COLO668 (cell line): ENCODE data around the gene CTNNA1.
"Not testable (repeated sequence)": the region's sequence is repeated elsewhere in the genome, so short reads cannot be mapped to it uniquely, and the experiment has no call there.

ENCODE experiments used
- DNase-seq: peaks from one replicate; lab custom pipeline; 2025; ENCODE audit not compliant: unreplicated experiment; lab: John Stamatoyannopoulos, UW

Gene CTNNA1

GRCh38 chr5:138722544-138723177, 30.6 kb upstream of the CTNNA1 start:
- DNase-seq: no peak

- DNase-seq: no peak
These were observed 28.6 kb upstream of the CTNNA1 start for GRCh38 chr5:138724470-138725146.

DNA sequence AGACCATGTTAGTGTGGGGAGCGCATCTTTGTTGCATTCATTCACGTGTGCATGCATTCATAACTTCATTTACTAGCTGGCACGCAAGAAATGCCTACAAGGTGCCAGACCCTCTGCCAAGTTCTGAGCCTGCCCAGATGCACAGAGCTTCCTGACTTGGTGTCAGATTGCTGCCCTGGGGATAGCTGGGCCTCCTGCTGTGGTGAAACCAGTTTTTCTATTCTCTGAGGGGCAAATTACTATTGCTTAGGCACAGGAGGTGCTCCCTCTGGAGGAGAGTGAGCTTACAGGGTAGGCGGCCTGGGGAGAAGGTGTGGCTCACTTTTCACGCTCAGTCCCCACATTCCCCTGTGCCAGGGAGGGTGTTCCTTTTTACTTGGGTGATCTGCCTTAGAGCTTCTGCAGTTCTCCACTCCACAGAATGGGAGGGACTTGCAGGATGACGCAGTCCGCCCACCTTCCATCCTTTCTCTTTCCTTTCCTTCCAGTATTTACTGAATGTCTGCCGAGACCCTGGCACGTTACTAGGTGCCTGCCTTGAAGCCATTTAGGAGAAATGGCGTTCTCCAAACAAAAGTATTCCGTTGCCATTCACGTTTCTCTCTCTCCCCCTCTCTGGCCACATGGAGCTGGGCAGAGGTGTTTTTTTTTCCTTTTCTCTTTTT, 27.9 kb upstream of the CTNNA1 start:
- no peak for DNase-seq

GRCh38 chr5:138725818-138726416, 27.3 kb upstream of the CTNNA1 start:
- DNase-seq: no peak

- no peak for DNase-seq
These were observed 26.4 kb upstream of the CTNNA1 start for GRCh38 chr5:138726848-138727247.

DNA sequence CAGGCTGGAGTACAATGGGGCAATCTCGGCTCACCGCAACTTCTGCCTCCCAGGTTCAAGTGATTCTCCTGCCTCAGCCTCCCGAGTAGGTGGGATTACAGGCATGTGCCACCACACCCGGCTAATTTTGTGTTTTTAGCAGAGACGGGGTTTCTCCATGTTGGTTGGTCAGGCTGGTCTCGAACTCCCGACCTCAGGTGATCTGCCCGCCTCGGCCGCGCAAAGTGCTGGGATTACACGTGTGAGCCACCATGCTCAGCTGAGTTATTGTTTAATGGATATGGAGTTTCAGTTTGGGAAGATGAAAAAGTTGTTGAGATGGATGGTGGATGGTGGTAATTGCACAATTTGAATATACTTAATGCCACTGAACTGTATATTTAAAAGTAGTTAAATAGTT, 22.7 kb upstream of the CTNNA1 start:
- not testable (repeated sequence) for DNase-seq

DNA sequence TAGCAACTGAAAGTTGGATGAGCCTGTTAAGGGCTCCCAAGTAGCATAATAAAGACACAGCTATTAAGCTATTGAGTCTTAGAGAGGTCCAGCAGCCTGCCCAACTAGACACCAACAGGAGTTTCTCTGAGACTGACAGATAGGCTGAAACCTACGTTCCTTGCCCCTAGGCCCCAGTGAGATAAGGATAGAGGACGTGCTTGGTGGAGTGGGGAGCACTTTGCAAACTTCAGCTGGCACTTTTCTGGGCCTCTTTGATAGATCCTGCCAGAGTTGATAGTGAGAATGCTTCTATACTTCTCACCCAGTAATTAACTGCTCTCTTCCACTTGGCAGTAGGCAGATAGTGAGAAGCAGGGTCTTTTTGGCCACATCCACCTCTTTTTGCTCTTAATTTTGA, 20.8 kb upstream of the CTNNA1 start:
- no peak for DNase-seq

DNA sequence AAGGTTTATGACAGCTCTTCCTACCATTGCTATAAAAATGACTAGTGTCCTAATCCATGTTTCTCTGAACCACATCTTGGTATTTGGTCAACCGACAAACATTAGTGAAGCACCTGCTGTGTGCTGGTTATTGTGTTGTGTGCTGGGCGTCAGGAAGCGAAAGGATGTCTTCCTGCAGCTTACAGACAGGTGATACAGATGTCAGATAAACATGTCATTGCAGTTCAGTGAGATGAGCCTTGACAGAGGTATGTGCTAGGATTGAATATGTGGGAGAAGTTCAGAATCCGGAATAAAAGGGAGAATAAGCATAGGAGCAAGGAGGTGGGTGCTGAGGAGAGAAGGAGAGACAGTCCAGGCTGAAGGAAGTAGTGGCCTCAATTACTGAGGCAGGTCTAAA, 20.3 kb upstream of the CTNNA1 start:
- no peak for DNase-seq

- no peak for DNase-seq
These were observed 19.7 kb upstream of the CTNNA1 start for GRCh38 chr5:138733509-138733908.

DNA sequence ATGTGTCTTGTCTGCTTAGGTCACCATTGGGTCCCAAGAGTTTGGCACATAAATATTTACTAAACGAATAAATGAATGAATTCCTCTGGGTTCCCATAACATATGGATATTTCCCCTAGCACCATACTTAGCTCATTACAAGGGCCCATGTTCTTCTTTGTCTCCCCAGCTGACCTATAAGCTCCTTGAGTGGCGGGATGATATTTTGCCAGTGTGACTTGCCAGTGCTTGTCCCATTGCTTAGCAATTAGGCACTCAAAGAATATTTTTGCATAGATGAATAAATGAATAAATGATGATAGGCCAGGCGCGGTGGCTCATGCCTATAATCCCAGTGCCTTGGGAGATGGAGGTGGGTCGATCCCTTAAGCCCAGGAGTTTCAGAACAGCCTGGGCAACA, 16.9 kb upstream of the CTNNA1 start:
- DNase-seq: no peak

DNA sequence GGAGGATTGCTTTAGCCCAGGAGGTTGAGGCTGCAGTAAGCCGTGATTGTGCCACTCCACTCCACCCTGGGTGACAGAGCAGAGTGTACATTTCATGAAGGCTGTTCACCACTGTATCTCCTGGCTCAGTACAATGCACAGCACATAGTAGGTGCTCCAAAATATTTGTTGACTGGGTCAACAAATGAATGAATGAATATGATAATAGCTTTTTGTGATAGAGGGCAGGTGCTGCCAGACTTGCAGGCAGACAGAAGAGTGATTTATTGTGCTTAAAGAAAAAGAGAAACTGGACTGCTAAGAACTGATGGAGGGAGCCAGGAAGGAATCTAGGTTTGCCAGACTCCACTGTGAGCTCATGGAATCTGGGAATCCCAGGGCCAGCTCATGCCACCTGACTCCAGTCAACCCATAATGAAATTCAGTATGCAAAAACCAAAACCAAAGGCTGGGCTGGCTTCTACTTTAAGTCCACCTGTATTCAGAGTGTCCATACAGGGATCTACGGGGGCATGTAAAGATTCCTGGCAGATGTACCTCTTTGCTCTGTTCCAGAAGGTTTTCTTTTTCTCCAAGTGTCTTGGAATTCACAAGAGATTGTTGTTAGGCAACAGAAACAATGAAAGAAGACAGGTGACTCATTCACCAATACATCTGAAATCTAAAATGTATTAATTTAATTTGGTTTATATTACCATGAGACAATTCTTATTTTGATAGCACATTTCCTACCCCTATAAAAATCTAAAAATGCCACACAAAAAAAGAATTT, 15.5 kb upstream of the CTNNA1 start:
- no peak for DNase-seq

DNA sequence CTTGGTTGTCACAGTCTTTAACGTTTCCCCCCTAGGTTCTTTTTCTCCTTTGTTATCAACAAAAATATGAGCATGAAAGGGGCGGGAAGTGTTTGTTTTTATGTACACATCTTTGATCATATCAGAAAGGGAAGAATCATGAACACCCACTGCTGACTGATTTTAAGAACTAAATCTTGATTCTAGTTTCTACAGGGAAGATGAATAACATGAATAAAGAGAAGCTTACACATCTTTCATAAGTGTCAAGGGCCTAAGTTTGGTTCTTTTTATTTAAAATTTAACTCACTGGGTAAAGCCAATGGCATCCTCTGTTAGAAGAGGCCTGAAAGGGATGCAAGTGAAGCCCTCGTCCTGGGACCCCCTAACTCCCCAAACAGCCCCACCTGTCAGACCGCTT, 14.8 kb upstream of the CTNNA1 start:
- DNase-seq: no peak

GRCh38 chr5:138739938-138740337, 13.3 kb upstream of the CTNNA1 start:
- DNase-seq: no peak

DNA sequence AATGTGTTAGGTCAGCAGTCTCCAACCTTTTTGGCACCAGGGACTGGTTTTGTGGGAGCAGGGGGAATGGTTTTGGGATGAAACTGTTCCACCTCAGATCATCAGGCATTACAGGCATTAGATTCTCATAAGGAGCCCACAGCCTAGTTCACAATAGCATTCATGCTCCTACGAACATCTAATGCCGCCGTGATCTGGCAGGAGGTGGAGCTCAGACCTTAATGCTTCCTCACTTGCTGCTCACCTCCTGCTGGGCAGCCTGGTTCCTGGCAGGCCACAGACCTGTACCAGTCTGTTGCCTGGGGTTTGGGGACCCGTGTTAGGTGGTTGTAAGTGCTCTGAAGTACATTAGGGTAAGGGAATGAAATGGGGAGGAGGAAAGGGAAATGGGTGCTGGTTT, 9.7 kb upstream of the CTNNA1 start:
- DNase-seq: no peak

DNA sequence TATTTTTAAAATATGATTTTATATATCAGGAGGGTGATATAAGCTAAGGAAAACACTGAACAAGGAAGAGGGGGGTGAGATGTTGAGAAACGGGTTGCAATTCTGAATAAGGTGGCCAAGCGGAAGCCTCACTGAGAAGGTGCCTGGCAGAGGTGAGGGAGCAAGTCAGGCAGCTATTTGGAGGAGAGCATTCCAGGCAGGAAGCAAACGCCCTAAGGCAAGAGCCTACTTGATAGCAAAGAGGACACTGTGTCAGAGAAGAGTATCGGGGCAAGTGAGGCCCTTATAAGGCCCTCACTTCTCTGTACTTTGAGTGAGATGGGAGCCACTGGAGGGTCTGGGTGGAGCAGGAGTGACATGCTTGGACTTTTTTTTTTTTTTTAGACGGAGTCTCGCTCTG, 8.0 kb upstream of the CTNNA1 start:
- no peak for DNase-seq

- no peak for DNase-seq
These were observed 4.6 kb upstream of the CTNNA1 start for GRCh38 chr5:138748630-138749081.

- not testable (repeated sequence) for DNase-seq
These were observed 1.9 kb upstream of the CTNNA1 start for GRCh38 chr5:138751344-138751743.

- no peak for DNase-seq
These were observed 779 bp upstream of the CTNNA1 start for GRCh38 chr5:138752341-138752950.

GRCh38 chr5:138753794-138754698, 821 bp downstream of the CTNNA1 start:
- DNase-seq: no peak

GRCh38 chr5:138754699-138755057, 1.5 kb downstream of the CTNNA1 start:
- DNase-seq: no peak
